ENCODE measurements around the gene TFCP2.
A peak's percentile ranks its signal among the peaks of the same experiment; 100 is the strongest.
"Not testable (repeated sequence)": the region's sequence is repeated elsewhere in the genome, so short reads cannot be mapped to it uniquely, and the experiment has no call there.

TFCP2 gene

DNA sequence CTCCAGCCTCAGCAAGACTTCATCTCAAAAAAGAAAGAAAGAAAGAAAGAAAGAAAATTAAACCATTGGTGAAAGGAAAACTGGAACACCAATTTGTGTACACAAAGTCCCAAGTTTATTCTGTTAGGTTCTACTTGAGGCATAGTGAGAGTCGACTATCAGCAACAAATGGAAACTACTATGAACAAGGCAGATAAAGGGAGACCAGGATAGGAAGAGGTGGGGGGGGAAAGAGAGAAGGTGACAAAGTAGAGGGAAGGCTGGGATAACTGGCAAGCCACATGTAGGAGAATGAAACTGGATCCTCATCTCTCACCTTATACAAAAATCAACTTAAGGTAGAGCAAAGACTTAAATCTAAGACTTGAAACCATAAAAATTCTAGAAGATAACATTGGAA, 25.6 kb downstream of the TFCP2 start:
- DNase-seq = no peak

DNA sequence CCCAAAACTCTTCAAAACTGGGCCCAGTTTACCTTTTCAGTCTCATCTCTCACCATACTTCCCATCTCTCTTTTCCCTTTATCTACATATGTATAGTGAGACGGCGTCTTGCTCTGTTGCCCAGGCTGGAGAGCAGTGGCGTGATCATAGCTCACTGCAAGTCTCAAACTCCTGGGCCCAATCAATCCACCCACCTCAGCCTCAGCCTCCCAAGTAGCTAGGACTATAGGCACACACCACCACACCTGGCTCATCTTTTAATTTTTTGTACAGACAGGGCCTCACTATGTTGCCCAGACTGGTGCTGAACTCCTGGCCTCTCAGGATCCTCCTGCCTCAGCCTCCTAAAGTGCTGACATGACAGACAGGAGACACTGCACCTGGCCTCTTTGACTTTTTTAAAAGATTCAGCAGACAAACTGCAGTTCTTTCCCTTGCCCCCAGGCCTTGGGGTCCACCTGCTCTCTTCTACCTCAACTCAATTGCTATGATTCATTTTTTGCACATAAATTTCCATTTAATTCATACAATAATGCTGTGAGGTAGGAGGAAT, 33.6 kb downstream of the TFCP2 start:
- DNase-seq = no peak

DNA sequence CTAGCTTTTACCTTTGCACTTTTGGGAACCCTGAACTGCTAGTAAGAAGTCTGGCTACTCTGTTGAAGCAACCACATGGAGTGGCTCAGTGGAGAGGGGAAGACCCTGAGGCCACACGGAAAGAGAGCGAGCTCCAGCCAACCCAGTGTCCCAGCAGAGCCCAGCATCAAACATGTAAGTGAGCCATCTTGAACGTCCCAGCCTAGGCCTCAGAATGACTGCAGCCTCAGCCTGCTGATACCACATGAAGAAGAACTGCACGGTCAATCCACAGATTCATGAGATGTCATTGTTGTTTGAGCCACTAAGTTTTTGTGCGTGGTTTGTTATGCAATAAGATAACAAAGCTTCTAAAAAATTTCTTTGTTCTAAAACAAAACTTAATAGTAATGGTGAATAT, 40.2 kb downstream of the TFCP2 start:
- no peak for DNase-seq

DNA sequence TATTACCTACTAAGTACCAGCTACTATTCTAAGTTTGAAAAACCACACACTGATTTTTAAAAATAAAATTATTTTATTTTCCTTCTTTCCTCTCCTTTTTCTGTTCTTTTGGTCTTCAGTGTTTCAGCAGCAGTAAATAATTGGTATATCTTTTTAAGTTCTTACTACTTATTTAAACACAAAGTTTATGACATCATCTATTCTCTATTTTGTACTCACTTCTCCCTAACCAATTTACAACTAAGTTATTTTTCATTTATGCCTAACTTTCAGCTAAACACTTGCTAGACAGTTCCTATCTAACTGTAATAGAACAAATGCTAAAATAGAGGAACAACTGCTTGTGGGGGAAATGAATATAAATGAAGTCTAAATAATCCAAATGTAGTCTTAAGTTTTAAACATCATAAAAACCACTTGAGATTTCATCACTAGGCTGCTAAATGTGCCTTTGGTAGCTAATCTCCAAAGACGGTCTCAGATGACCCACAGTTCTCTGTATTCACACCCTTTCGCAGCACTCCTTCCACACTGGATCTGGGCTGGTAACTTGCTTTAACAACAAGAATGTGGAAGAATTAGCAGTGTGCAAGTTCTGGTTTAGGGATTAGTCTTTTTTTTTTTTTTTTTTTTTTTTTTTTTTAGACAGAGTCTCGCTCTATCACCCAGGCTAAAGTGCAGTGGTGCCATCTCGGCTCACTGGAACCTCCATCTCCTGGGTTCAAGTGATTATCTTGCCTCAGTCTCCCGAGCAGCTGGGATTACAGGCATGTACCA, 41.0 kb downstream of the TFCP2 start:
- DNase-seq = no peak

DNA sequence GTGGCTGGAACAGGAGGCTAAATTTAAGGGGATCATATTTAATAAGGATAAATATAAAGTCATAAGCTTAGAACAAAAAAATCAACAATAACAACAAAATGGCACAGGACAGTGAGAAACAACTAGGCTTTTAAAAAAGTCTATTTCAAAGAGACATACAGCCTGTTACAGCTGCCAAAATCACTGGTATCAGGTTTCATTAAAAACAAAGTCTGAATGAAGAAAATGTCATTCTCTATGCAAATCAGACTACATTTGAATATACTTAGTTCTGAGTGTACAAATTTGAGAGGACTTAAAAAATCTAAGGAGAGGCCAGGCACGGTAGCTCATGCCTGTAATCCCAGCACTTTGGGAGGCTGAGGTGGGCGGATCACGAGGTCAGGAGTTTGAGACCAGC, 44.0 kb downstream of the TFCP2 start:
- no peak for DNase-seq

DNA sequence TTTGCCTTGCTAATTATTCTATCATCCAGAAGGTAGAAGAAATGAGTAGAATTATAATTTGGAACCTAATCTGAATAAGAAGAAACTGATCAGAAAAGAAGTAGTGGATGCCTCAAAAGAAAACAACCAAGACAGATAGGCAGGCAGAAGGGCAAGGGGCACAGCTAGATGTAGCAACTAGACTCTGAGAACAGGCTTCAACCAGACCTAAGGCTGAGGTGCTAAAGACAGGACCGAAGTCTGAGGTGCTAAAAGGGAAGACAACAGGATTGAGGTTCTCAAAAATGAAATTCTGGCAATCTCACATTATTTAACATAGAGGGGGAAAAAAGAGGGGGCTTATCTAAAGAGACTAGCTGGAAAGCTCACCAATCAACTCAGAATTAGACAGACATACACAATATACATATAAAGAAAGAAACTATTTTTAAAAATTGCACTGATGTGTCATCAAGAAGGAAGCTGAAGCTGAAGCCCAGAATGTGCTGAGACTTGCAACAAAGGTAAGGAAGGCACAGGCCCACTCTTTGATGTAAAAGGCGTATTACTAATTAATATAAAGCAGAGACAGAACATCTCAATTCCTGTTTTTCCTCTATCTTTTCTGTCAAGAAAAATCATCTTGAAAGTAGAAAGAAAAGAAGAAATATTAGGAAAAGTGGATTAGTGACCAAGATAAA, 45.7 kb downstream of the TFCP2 start:
- DNase-seq = no peak

DNA sequence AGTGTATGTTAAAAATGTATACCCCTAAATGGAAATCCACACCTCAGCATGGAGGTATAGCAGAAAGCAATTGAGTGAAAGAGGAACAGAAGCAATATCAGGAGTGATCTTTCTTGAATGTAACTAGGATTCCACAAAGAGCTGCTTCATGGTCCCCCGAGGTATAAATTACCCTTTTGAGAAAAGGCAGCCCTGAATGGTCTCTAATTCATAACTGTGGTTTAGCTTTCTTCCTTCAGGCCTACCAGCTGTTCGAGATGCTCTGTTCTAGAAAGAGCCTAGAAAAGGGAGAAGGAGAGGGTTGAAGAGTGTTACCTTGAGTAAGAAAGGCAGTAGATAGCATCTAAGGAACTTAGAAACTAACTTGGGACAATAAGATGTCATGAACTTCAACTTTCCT, 46.6 kb downstream of the TFCP2 start:
- no peak for DNase-seq

DNA sequence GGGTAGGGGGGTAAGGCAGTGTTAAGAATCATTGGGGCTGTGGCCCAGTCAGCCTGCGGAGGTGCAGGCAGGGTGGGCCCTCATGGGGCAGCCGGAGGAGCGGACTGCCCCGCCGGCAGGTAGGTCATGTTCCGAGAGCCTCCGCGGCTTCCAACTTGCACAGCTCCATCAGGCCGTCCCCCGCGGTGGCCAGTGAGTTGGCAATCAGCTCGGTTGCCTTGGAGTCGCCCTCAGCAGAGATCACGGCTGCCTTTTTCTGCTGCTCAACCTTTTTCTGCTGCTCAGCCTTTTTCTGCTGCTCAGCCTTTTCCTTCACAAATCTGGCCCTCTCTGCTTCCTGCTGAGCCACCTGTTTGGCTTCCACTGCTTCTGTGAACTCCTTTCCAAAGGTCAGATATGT, 48.4 kb downstream of the TFCP2 start:
- no peak for DNase-seq

DNA sequence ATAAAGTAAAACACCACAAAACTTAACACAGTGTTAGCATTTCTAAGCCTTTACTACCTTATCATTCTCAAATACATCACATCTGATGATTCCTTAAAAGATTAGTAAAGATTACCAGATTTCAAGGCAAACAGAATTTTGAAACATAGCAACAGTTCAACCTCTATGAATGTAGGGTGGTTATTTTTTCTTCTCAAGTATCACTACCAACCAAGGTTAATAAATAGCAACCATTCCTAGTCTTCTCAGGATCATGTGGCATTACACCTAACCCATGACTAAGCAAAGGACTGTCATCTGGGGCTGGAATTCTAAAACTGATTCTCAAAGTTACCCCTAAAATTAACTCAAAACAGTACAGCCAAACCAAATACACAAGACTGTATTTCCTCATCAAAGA, 50.1 kb downstream of the TFCP2 start:
- no peak for DNase-seq

DNA sequence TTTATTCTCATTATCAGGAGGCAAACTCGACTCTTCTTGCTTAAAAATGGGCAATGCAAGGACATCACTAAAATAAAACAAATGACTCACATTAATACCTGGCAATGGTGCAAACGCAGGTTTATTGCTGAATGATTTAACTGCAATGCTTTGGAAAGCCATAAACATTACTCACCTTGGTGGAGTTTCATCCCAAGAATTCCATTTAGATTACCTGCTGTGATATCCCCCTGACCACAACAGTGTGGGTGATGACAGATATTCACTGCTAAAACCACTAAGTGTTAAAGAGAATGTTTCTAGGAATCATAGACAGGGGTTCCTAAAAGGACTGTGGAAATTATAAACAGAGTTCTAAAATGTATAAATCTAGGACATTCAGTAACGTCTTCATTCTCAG, 54.2 kb downstream of the TFCP2 start:
- DNase-seq = no peak

DNA sequence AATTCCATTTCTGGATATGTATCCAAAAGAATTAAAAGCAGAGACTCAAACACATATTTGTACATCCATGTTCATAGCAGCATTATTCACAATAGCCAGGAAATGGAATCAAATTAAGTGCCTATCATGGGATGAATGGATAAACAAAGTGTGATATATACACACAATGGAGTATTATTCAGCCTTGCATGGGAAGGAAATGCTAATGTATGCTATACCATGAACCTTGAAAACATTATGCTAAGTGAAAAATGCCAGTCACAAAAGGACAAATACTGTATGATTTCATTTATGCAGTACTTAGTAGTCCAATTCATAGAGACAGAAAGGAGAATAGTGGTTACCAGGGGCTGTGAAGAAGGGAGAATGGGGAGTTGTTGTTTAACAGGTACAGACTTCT, 57.4 kb downstream of the TFCP2 start:
- DNase-seq = no peak

DNA sequence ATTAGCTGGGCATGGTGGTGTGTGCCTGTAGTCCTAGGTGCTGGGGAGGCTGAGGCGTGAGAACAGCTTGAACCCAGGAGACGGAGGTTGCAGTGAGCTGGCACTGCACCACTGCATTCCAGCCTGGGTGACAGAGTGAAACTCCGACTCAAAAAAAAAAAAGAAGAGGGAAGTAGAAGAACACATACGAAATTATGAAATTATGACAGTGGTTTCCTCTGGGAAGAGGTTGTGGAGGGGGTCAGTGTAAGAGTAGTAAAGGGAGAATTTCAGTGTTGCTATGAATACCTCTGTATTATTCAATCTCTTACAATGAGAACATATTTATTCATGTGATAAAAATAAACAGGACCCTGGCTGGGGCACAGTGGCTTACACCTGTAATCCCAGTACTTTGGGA, 64.8 kb downstream of the TFCP2 start:
- DNase-seq = no peak

DNA sequence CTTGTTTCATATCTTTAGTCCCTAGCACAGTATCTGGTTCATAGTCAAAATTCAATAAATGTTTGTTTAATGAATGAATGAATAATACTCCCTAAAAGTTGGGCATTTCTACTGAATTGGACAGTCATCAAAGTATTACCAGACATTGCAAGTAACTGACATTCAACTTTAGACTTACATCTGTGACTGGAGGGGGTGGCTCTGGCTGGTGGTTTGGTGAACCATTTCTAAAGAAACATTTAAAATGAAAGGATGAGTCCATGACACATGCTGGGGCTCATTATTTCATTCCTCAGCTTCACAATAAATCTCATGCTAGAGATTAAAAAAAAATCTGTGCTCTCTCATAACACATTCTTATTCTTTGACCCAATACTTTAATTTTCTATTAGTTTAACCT, 69.0 kb downstream of the TFCP2 start:
- no peak for DNase-seq

DNA sequence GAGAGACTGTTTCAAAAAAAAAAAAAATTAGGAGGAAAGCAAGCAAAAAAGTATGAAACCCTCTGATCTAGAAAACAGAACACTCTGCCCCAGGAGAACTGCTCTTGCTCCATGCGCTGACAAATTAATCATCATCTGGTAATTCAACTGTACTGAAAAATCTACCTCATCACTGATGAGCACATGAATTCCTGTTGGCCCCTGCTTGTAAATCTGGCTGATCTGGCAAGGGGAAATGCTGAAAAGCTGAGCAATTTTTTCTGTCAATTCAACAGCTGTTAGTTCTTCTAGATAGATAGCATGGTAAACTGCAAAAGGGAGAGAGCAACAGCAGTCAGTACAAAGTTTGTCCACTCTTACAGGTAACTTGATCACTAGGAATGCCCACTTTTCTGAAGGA, 74.3 kb downstream of the TFCP2 start:
- no peak for DNase-seq

DNA sequence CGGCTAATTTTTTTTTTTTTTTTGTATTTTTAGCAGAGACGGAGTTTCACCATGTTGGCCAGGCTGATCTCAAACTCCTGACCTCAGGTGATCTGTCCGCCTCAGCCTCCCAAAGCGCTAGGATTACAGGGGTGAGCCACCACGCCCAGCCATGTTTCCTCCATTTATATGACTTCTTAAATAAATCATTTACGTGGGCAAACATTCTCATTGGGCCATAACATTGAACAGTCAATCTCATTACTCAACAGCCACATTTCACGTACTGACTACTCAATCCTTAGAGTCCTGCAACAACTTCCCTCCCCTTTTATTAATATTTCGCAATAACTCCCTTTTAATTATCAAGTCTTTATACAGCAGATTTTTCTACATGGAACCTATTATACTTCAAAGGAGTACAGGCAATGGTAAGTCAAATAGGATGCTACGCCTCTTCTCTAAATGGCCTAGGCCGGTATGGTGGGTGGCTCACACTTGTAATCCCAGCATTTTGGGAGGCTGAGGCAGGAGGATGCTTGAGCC, 82.2 kb downstream of the TFCP2 start:
- DNase-seq = no peak

DNA sequence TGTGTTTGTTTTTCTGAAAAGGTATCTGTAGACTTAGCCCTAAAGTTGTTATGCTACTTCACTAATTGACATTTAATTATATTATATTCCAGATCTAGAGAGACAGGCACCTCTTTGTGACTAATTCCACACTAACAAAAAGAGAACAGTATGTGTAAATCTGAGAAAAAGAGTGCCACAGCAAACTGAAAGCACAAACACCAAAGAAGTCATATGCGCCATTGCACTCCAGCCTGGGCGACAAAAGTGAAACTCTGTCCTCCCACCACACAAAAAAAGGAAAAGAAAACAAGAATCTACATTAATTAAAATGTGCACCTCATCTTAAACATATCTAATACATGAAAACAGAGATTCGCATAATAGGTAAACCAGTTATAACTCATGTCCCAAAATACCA, 85.1 kb downstream of the TFCP2 start:
- DNase-seq = no peak

DNA sequence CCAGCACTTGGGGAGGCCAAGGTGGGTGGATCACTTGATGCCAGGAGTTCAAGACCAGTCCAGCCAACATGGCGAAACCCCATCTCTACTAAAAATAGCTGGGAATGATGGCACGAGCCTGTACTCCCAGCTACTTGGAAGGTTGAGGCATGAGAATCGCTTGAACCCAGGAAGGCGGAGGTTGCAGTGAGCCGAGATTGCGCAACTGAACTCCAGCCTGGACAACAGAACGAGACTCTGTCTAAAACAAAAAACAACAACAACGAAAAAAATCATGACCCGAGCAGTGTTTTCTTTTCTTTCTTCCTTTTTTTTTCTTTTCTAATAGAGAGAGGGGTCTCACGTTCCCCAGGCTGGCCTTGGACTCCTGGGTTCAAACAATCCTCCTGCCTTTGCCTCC, 86.0 kb downstream of the TFCP2 start:
- no peak for DNase-seq

DNA sequence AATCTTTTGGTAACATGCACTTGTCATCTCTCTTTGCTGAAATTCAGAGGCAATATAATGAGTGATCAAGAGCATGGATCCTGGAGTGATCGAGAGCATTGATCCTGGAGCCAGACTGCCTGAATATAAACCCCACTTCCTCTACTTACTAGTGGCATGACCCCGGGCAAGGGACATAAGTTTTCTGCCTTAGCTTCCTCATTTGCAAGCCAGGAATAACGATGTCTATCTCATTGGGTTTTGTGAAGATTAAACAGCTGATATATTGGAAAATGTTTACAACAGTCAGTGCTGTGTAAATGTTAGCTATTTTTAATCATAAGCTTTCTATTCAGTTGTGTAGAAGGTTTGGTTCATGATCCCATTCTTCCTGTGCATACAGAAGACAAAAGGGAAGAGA, 87.2 kb downstream of the TFCP2 start:
- DNase-seq = no peak

DNA sequence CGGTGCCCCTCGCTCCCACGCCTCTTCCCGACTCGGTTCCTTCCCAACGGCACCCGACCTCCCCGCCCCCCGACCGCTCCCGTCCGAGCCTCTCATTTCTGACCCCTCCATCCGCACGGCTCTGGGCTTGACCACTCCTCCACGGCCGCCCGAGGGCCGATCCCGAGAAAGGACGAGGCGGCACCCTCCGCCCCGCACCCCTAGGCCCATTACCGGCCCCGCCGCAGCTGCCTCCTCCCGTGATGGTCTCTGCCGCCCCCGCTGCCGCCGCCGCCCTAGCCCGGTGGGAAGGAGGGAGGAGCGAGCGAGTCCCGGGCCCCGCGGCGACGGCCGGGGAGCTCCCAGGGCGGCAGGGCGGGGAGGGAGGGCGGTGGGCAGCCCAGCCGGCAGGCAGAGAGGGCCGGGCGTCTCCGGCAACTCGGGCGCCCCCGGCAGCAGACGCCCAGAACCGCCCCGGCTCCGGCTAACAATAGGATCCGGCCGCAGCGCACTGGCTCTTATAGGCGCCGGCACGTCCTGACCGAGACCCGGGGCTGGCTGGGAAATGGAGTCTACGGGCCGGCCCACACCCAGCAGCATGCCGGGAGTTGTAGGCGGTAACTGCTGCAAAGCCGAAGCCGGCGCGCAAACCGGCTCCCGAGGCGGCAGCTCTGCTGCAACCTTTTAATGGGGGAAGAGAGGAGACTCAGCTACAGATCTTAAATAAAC, 89.7 kb downstream of the TFCP2 start, which contains the start of gene CSRNP2:
Gene CSRNP2, minus strand, starts transcription at position 471 of the 708 bp plus-strand sequence. CDS start 7,035 bp downstream, outside the sequence.
- DNase-seq = peak; percentile 92

DNA sequence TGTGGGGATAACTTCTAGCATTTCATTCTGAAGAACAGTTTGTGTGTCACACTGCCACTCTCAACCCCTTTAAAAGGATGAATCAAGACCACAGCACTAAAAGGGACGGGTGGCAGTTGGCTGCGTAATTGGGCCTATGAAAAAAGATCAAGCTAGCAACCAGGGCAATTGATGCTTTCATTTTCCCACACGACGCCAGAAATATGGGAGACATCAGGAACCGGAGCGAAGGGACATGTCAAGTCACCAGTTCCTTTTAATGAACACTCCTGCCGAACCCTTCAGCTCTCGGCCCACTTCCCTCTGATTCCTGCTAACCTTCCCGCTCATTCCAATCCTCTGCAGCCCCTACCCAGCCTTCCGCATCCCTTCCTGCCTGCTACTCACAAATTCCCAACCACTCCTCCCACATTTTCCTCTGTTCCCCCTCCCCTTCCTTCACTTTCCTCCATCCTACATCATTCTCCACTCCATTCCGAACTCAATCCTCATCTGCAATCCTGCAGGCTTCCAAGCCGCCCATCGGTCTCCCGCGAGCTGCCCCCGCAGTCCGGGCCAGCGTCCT, 90.3 kb downstream of the TFCP2 start:
- peak; percentile 11 for DNase-seq

DNA sequence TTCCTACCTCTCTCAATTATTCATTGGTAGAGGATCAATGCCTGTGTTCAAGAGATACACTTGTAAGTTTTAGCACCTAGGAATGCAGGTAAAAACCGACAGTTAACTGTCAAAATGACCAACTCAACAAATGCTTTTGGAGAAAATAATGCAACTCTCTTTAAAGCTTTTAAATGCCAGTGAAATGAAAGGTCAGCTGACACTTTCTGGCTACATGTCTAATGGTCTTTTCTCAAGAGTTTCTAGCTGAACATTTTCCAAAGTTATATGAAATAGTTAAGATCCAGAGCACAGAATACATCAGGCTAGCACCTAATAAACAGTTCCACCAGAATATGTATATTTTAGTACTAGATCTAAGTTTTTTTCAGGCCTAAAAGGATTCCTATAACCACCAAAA, 91.5 kb downstream of the TFCP2 start:
- no peak for DNase-seq

DNA sequence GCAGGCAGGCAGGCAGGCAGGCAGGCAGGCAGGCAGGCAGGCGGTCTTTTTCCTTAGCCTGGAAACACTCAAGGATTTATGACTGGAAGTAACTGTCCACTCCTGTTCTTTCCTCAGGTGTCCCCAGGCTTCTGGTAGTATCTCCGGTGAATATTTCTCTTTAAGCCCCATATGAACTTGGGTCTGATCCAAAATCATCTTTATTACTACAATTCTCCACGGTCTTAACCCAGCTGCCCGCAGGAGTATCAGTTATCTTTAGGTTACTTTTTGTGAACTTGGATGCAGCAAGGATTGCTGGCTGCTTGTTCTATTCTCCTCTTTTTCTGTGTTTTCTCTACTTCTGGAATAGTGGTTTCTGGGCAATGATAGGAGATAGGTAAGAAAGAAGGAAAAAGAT, 92.8 kb downstream of the TFCP2 start:
- no peak for DNase-seq

DNA sequence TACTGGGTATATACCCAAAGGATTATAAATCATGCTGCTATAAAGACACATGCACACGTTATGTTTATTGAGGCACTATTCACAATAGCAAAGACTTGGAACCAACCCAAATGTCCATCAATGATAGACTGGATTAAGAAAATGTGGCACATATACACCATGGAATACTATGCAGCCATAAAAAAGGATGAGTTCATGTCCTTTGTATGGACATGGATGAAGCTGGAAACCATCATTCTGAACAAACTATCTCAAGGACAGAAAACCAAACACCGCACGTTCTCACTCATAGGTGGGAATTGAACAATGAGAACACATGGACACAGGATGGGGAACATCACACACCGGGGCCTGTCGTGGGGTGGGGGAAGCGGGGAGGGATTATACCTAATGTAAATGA, 94.1 kb downstream of the TFCP2 start:
- DNase-seq = not testable (repeated sequence)

Measured in activated CD4-positive, alpha-beta T cell treated with anti-CD3 and anti-CD28 coated beads for 1 hour (primary cell).